Fibroblast of lung (primary cell): Measurements from ENCODE around the gene PUSL1. TPM values are rescaled to one million over a fixed set of nuclear protein-coding genes. Genes with fewer than 3 reads are reported as not detected.

Source experiments
- DNase-seq, 2 donors: peaks; one replicate each; pipeline versions ENCODE4 v3.0.0 to v3.0.0-alpha.2; 2010; ENCODE audit warnings: low read depth in 2 of 2
- H2AFZ ChIP-seq: 2 replicates; pipeline ENCODE4 v1.5.1; 2012; ENCODE audit warnings: low read length, control low read depth, inconsistent platforms
- H3K27ac ChIP-seq: 2 replicates; pipeline ENCODE4 v1.5.1; 2011; ENCODE audit warnings: low read length, control low read depth; ENCODE audit not compliant: insufficient read depth
- H3K27me3 ChIP-seq: 2 replicates; pipeline ENCODE4 v1.5.1; 2011; ENCODE audit warnings: mild to moderate bottlenecking, low read length; ENCODE audit not compliant: control insufficient read depth, insufficient read depth
- H3K36me3 ChIP-seq: 2 replicates; pipeline ENCODE4 v1.5.1; 2011; ENCODE audit warnings: low read length; ENCODE audit not compliant: control insufficient read depth, insufficient read depth
- H3K4me1 ChIP-seq: 2 replicates; pipeline ENCODE4 v1.5.1; 2011; ENCODE audit warnings: low read length; ENCODE audit not compliant: control insufficient read depth, insufficient read depth; ENCODE audit errors: extremely low read depth
- H3K4me2 ChIP-seq: 2 replicates; pipeline ENCODE4 v1.5.1; 2011; ENCODE audit warnings: low read length, control low read depth; ENCODE audit not compliant: insufficient read depth; ENCODE audit errors: extremely low read depth
- H3K4me3 ChIP-seq, 4 experiments: fragments of 200-600 bp in 1 of 4; sonication (generic) in 1 of 4; replicated peaks in 1 of 4; 2 replicates each; pipeline ENCODE4 v1.5.1; 2011 to 2016; ENCODE audit warnings: low read length in 4 of 4, low read depth in 3 of 4, mild to moderate bottlenecking in 3 of 4, control low read depth in 2 of 4, inconsistent platforms in 1 of 4, mixed read lengths in 1 of 4; ENCODE audit not compliant: insufficient read depth in 1 of 4; ENCODE audit errors: control extremely low read depth in 1 of 4
- H3K79me2 ChIP-seq: 2 replicates; pipeline ENCODE4 v1.5.1; 2012; ENCODE audit warnings: mild to moderate bottlenecking, low read length, inconsistent platforms; ENCODE audit not compliant: control insufficient read depth, insufficient read depth
- H3K9ac ChIP-seq: 2 replicates; pipeline ENCODE4 v1.5.1; 2011; ENCODE audit warnings: mild to moderate bottlenecking, low read length, control low read depth; ENCODE audit not compliant: insufficient read depth
- H3K9me3 ChIP-seq: 2 replicates; pipeline ENCODE4 v1.5.1; 2012; ENCODE audit warnings: low read depth, low read length; ENCODE audit not compliant: control insufficient read depth, insufficient read depth
- H4K20me1 ChIP-seq: 2 replicates; pipeline ENCODE4 v1.5.1; 2011; ENCODE audit warnings: low read length; ENCODE audit not compliant: control insufficient read depth, insufficient read depth; ENCODE audit errors: extremely low read depth
- CTCF ChIP-seq, 2 donors: IDR thresholded peaks in 1 of 2; conservative IDR thresholded peaks in 1 of 2; 1 replicate in 1 of 2; 2 replicates in 1 of 2; pipeline ENCODE4 v1.5.1; 2011 to 2012; ENCODE audit warnings: low read length in 2 of 2, control low read depth in 1 of 2, inconsistent platforms in 1 of 2, low read depth in 1 of 2, mild to moderate bottlenecking in 1 of 2
- EZH2 ChIP-seq: IDR thresholded peaks from 2 replicates; pipeline ENCODE4 v1.5.1; 2012; ENCODE audit warnings: low read length, control low read depth, mild to moderate bottlenecking; ENCODE audit errors: missing control alignments
- polyA plus RNA-seq, 2 donors: library from polyadenylated mRNA; depleted of rRNA in 1 of 2; stranded (reverse) in 1 of 2; unstranded in 1 of 2; fragments of >200 nt; gene quantifications; 2 replicates each; pipeline ENCODE4 v1.2.1, GENCODE V29; 2011 to 2012; ENCODE audit warnings: missing spikeins in 1 of 2
- total RNA-seq: library from RNA; depleted of rRNA; stranded (reverse); fragments of >200 nt; gene quantifications from 2 replicates; pipeline ENCODE4 v1.2.1, GENCODE V29; 2014

The PUSL1 gene
- total and polyA plus RNA-seq, 2 donors (not counting 1 experiment from before 2014, with no cell fraction given), result 7.1 to 12.7 TPM

- H3K27me3 ChIP-seq, result no peaks in the 10 kb centered on the region
- H3K4me2 ChIP-seq, result no peak overlapping the region
- H3K9ac ChIP-seq, result no peak overlapping the region
- H2AFZ ChIP-seq, result no peak overlapping the region
- no peaks in the 10 kb centered on the region for H4K20me1 ChIP-seq
- no peak overlapping the region for H3K27ac ChIP-seq
- peaks cover 12% of the 10 kb centered on the region for H3K79me2 ChIP-seq
- peaks cover 38% of the 10 kb centered on the region for H3K36me3 ChIP-seq
- H3K4me3 ChIP-seq, result no peak overlapping the region
- no peaks in the 10 kb centered on the region for H3K9me3 ChIP-seq
- DNase-seq, result no peak
- peaks cover 2% of the 10 kb centered on the region for H3K4me1 ChIP-seq
- TF ChIP-seq EZH2 (no peak), CTCF (conservative IDR thresholded peaks at IDR 0.05 in 1 of 2, IDR thresholded peaks at IDR 0.05 in 1 of 2; ENCODE audit: low read depth in 1 of 2, low read length in 2 of 2) (no peak)
These were observed 9.3 kb upstream of the PUSL1 start for GRCh38 chr1:1298861-1299685.

- H3K79me2 ChIP-seq, result peaks cover 16% of the 10 kb centered on the region
- no peaks in the 10 kb centered on the region for H3K9me3 ChIP-seq
- no peak overlapping the region for H3K27ac ChIP-seq
- H3K4me3 ChIP-seq, result no peak overlapping the region
- H2AFZ ChIP-seq, result no peak overlapping the region
- DNase-seq, result no peak
- peak in 1 of 2 donors; percentile 22 for TF ChIP-seq CTCF (conservative IDR thresholded peaks at IDR 0.05 in 1 of 2, IDR thresholded peaks at IDR 0.05 in 1 of 2; ENCODE audit: low read depth in 1 of 2, low read length in 2 of 2)
- TF ChIP-seq EZH2, result no peak
- H3K9ac ChIP-seq, result no peak overlapping the region
- no peak overlapping the region for H3K4me2 ChIP-seq
- peaks cover 33% of the 10 kb centered on the region for H3K36me3 ChIP-seq
- H3K27me3 ChIP-seq, result no peaks in the 10 kb centered on the region
- no peaks in the 10 kb centered on the region for H4K20me1 ChIP-seq
- peaks cover 8% of the 10 kb centered on the region for H3K4me1 ChIP-seq
These were observed 8.6 kb upstream of the PUSL1 start for GRCh38 chr1:1299686-1300351.

GRCh38 chr1:1300352-1300739 is 8.1 kb upstream of the PUSL1 start:
- peaks cover 12% of the 10 kb centered on the region for H3K4me1 ChIP-seq
- H3K27ac ChIP-seq, result no peak overlapping the region
- no peak overlapping the region for H3K4me2 ChIP-seq
- H3K4me3 ChIP-seq, result no peak overlapping the region
- H3K9ac ChIP-seq, result no peak overlapping the region
- H3K9me3 ChIP-seq, result no peaks in the 10 kb centered on the region
- no peak overlapping the region for H2AFZ ChIP-seq
- no peak for DNase-seq
- peaks cover 20% of the 10 kb centered on the region for H3K79me2 ChIP-seq
- no peaks in the 10 kb centered on the region for H4K20me1 ChIP-seq
- peaks cover 29% of the 10 kb centered on the region for H3K36me3 ChIP-seq
- TF ChIP-seq EZH2, result no peak
- no peak for TF ChIP-seq CTCF (conservative IDR thresholded peaks at IDR 0.05 in 1 of 2, IDR thresholded peaks at IDR 0.05 in 1 of 2; ENCODE audit: low read depth in 1 of 2, low read length in 2 of 2)
- H3K27me3 ChIP-seq, result no peaks in the 10 kb centered on the region
